ENCODE data around the gene NEGR1.

- TF ChIP-seq, protein P1, sequence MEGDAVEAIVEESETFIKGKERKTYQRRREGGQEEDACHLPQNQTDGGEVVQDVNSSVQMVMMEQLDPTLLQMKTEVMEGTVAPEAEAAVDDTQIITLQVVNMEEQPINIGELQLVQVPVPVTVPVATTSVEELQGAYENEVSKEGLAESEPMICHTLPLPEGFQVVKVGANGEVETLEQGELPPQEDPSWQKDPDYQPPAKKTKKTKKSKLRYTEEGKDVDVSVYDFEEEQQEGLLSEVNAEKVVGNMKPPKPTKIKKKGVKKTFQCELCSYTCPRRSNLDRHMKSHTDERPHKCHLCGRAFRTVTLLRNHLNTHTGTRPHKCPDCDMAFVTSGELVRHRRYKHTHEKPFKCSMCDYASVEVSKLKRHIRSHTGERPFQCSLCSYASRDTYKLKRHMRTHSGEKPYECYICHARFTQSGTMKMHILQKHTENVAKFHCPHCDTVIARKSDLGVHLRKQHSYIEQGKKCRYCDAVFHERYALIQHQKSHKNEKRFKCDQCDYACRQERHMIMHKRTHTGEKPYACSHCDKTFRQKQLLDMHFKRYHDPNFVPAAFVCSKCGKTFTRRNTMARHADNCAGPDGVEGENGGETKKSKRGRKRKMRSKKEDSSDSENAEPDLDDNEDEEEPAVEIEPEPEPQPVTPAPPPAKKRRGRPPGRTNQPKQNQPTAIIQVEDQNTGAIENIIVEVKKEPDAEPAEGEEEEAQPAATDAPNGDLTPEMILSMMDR (IDR thresholded peaks at IDR 0.05), result no peak
- no peak for TF ChIP-seq POLR2A (IDR thresholded peaks at IDR 0.05)
Observed at GRCh38 chr1:71786218-71786617, 496.1 kb downstream of the NEGR1 start.

Data from testis (tissue), 2 donors.